Prostate gland (tissue), 2 donors: ENCODE results near the gene LCOR. TPM values are rescaled to one million over a fixed set of nuclear protein-coding genes. Genes with fewer than 3 reads are reported as not detected.
A peak's percentile ranks its signal among the peaks of the same experiment; 100 is the strongest.

ENCODE experiments used
- DNase-seq: peaks from one replicate; pipeline ENCODE4 v3.0.0-alpha.2; 2019; ENCODE audit warnings: low spot score
- H3K27ac ChIP-seq, 2 donors: fragments of 200-600 bp; sonication (generic); 2 replicates each; pipeline ENCODE4 v1.5.1; 2017 to 2019
- H3K27me3 ChIP-seq: fragments of 200-600 bp; sonication (generic); replicated peaks from 2 replicates; pipeline ENCODE4 v1.5.1; 2019; ENCODE audit not compliant: insufficient read depth
- H3K36me3 ChIP-seq, 2 donors: fragments of 200-600 bp; sonication (generic); 1 replicate in 1 of 2; 2 replicates in 1 of 2; pipeline versions ENCODE4 v1.5.1 to v1.8.1; 2017 to 2019
- H3K4me1 ChIP-seq: fragments of 200-600 bp; sonication (generic); replicated peaks from 2 replicates; pipeline ENCODE4 v1.5.1; 2019
- H3K4me3 ChIP-seq, 2 donors: fragments of 200-600 bp; sonication (generic); 2 replicates each; pipeline ENCODE4 v1.5.1; 2017 to 2019
- H3K9me3 ChIP-seq: fragments of 200-600 bp; sonication (generic); 2 replicates; pipeline ENCODE4 v1.5.1; 2017
- CTCF ChIP-seq, 4 experiments: fragments of 200-600 bp in 2 of 4; fragments of 450-650 bp in 2 of 4; sonication (generic) in 2 of 4; IDR thresholded peaks; 1 replicate in 3 of 4; 2 replicates in 1 of 4; pipeline ENCODE4 v1.5.1; 2016 to 2019; ENCODE audit warnings: antibody characterized with exemption in 4 of 4, mild to moderate bottlenecking in 2 of 4, moderate library complexity in 2 of 4
- POLR2A ChIP-seq: fragments of 450-650 bp; IDR thresholded peaks from one replicate; pipeline ENCODE4 v1.6.1; 2016; ENCODE audit warnings: antibody characterized with exemption, mild to moderate bottlenecking
- POLR2AphosphoS5 ChIP-seq: sonication (generic); formaldehyde crosslinking; IDR thresholded peaks from one replicate; pipeline ENCODE4 v1.6.1; 2017; ENCODE audit warnings: antibody characterized with exemption
- WGBS: methylation state at CpG from one replicate; pipeline ENCODE4 v1.1.5; 2018; 5-methylcytosine and 5-hydroxymethylcytosine counted together
- intact Hi-C: fragments of 100-400 bp; cut with DNase I; formaldehyde crosslinking; loops from one replicate; pipeline ENCODE4 v1.14.2; 2022
- total RNA-seq, 2 donors: library from RNA; depleted of rRNA; stranded (reverse); fragments of >200 nt; gene quantifications; one replicate each; pipeline ENCODE4 v1.1.0, GENCODE V29; 2016

The LCOR gene
- total RNA-seq, 2 donors from 2014 or later: 32.8 to 40.0 TPM

GRCh38 chr10:96978621-96979154 is 146.6 kb downstream of the LCOR start:
- Histone ChIP-seq H3K27ac (no peak overlapping the region), H3K36me3 (no peaks in the 10 kb centered on the region), H3K9me3 (no peaks in the 10 kb centered on the region), H3K27me3 (no peaks in the 10 kb centered on the region), H3K4me3 (no peak overlapping the region), H3K4me1 (no peaks in the 10 kb centered on the region)
- DNase-seq: no peak
- intact Hi-C loops: no loop called here
- TF ChIP-seq CTCF (IDR thresholded peaks at IDR 0.05) (no peak), POLR2AphosphoS5 (no peak), POLR2A (no peak)
- 92% methylated on average over 3 of the region's 3 CpGs for WGBS

- H3K27me3 ChIP-seq: no peaks in the 10 kb centered on the region
- H3K27ac ChIP-seq: no peak overlapping the region
- DNase-seq: no peak
- no peak overlapping the region for H3K4me3 ChIP-seq
- WGBS: 95% methylated on average over 12 of the region's 12 CpGs
- H3K9me3 ChIP-seq: no peaks in the 10 kb centered on the region
- intact Hi-C loops: no loop called here
- no peaks in the 10 kb centered on the region for H3K36me3 ChIP-seq
- TF ChIP-seq CTCF (IDR thresholded peaks at IDR 0.05): no peak
- no peak for TF ChIP-seq POLR2A
- no peak for TF ChIP-seq POLR2AphosphoS5
- no peaks in the 10 kb centered on the region for H3K4me1 ChIP-seq
Measured at GRCh38 chr10:96982149-96982930, 150.2 kb downstream of the LCOR start.

- intact Hi-C loops: no loop called here
- H3K27ac ChIP-seq: peak overlapping the region in 1 of 2 donors; percentile 26
- TF ChIP-seq POLR2A: no peak
- TF ChIP-seq CTCF (IDR thresholded peaks at IDR 0.05): no peak
- no peak for TF ChIP-seq POLR2AphosphoS5
- no peaks in the 10 kb centered on the region for H3K36me3 ChIP-seq
- no peaks in the 10 kb centered on the region for H3K9me3 ChIP-seq
- H3K27me3 ChIP-seq: no peaks in the 10 kb centered on the region
- no peak for DNase-seq
- H3K4me3 ChIP-seq: no peak overlapping the region
- no peaks in the 10 kb centered on the region for H3K4me1 ChIP-seq
- 63% methylated on average over 14 of the region's 14 CpGs for WGBS
Measured at GRCh38 chr10:96984541-96985131, 152.5 kb downstream of the LCOR start.

- TF ChIP-seq POLR2AphosphoS5 (no peak), POLR2A (no peak), CTCF (IDR thresholded peaks at IDR 0.05) (no peak)
- H3K4me1 ChIP-seq: no peaks in the 10 kb centered on the region
- no peaks in the 10 kb centered on the region for H3K27me3 ChIP-seq
- no peaks in the 10 kb centered on the region for H3K9me3 ChIP-seq
- no peak overlapping the region for H3K4me3 ChIP-seq
- intact Hi-C loops: no loop called here
- H3K27ac ChIP-seq: no peak overlapping the region
- no peak for DNase-seq
- WGBS: 66% methylated on average over 6 of the region's 6 CpGs
- no peaks in the 10 kb centered on the region for H3K36me3 ChIP-seq
Measured at GRCh38 chr10:96986200-96986856, 154.2 kb downstream of the LCOR start.
